Measurements from ENCODE around the gene TUBD1. TPM values are rescaled to one million over a fixed set of nuclear protein-coding genes. Genes with fewer than 3 reads are reported as not detected.

Gene TUBD1
- total RNA-seq, 4 donors from 2014 or later: 4.2 to 16.5 (median 8.4) TPM

- no peak for DNase-seq (ENCODE audit: low spot score in 2 of 2)
- no peak for TF ChIP-seq EP300 (IDR thresholded peaks at IDR 0.05)
- no peak for TF ChIP-seq CTCF (IDR thresholded peaks at IDR 0.05)
- no peak for TF ChIP-seq POLR2A (IDR thresholded peaks at IDR 0.05)
- peaks cover 0 to 93% (median 4%) of the 10 kb centered on the region in 3 donors for H3K36me3 ChIP-seq
Measured at GRCh38 chr17:59916446-59916845, 23.7 kb upstream of the TUBD1 start.

GRCh38 chr17:59914274-59914854, 21.6 kb upstream of the TUBD1 start:
- 63 to 81% methylated on average over 1 of the region's 1 CpG for WGBS, 2 donors
- peak in 1 of 2 donors; percentile 22 for DNase-seq (ENCODE audit: low spot score in 2 of 2)
- H3K27me3 ChIP-seq: no peaks in the 10 kb centered on the region
- TF ChIP-seq POLR2A (IDR thresholded peaks at IDR 0.05) (no peak), CTCF (IDR thresholded peaks at IDR 0.05) (peak; percentile 50 to 67 (median 54)), EP300 (IDR thresholded peaks at IDR 0.05) (no peak)
- peaks cover 0 to 3% (median 0%) of the 10 kb centered on the region in 4 donors for H3K4me1 ChIP-seq
- H3K4me3 ChIP-seq: no peak overlapping the region
- peaks cover 0 to 87% (median 4%) of the 10 kb centered on the region in 3 donors for H3K36me3 ChIP-seq
- H3K9me3 ChIP-seq: no peaks in the 10 kb centered on the region
- no peak overlapping the region for H3K27ac ChIP-seq

More at GRCh38 chr17:59916446-59916845, 23.7 kb upstream of the TUBD1 start:
- Histone ChIP-seq H3K4me1 (peaks cover 0 to 3% (median 0%) of the 10 kb centered on the region in 4 donors), H3K9me3 (no peaks in the 10 kb centered on the region), H3K4me3 (no peak overlapping the region), H3K27me3 (no peaks in the 10 kb centered on the region), H3K27ac (no peak overlapping the region)

- H3K27ac ChIP-seq: no peak overlapping the region
- H3K36me3 ChIP-seq: peaks cover 0 to 34% (median 0%) of the 10 kb centered on the region in 3 donors
- H3K4me3 ChIP-seq: no peak overlapping the region
- DNase-seq (ENCODE audit: low spot score in 2 of 2): no peak
- WGBS, 2 donors: 92% methylated on average over 3 of the region's 3 CpGs
- no peaks in the 10 kb centered on the region for H3K4me1 ChIP-seq
- TF ChIP-seq POLR2A (IDR thresholded peaks at IDR 0.05) (no peak), CTCF (IDR thresholded peaks at IDR 0.05) (no peak)
- H3K27me3 ChIP-seq: no peaks in the 10 kb centered on the region
- H3K9me3 ChIP-seq: no peaks in the 10 kb centered on the region
Measured at GRCh38 chr17:59907467-59907866, 14.7 kb upstream of the TUBD1 start.

GRCh38 chr17:59903455-59903854, 10.7 kb upstream of the TUBD1 start:
- no peaks in the 10 kb centered on the region for H3K9me3 ChIP-seq
- H3K27me3 ChIP-seq: no peaks in the 10 kb centered on the region
- no peak overlapping the region for H3K27ac ChIP-seq
- H3K4me1 ChIP-seq: peaks cover 0 to 12% (median 0%) of the 10 kb centered on the region in 4 donors
- 86 to 90% methylated on average over 2 of the region's 2 CpGs for WGBS, 2 donors
- no peak for TF ChIP-seq POLR2A (IDR thresholded peaks at IDR 0.05)
- TF ChIP-seq EP300 (IDR thresholded peaks at IDR 0.05): no peak
- no peak for TF ChIP-seq CTCF (IDR thresholded peaks at IDR 0.05)
- no peak overlapping the region for H3K4me3 ChIP-seq
- DNase-seq (ENCODE audit: low spot score in 2 of 2): no peak
- peaks cover 0 to 16% (median 0%) of the 10 kb centered on the region in 3 donors for H3K36me3 ChIP-seq

- TF ChIP-seq POLR2A (IDR thresholded peaks at IDR 0.05): no peak
- TF ChIP-seq CTCF (IDR thresholded peaks at IDR 0.05): no peak
- TF ChIP-seq EP300 (IDR thresholded peaks at IDR 0.05): no peak
- Histone ChIP-seq H3K4me3 (no peak overlapping the region), H3K9me3 (no peaks in the 10 kb centered on the region), H3K4me1 (peaks cover 0 to 27% (median 0%) of the 10 kb centered on the region in 4 donors), H3K27me3 (no peaks in the 10 kb centered on the region), H3K27ac (no peak overlapping the region), H3K36me3 (peaks cover 0 to 6% (median 0%) of the 10 kb centered on the region in 3 donors)
- no peak for DNase-seq (ENCODE audit: low spot score in 2 of 2)
- WGBS, 2 donors: 96 to 97% methylated on average over 8 of the region's 8 CpGs
Measured at GRCh38 chr17:59901604-59902003, 8.9 kb upstream of the TUBD1 start.

Measured in tibial nerve (tissue), 4 donors.